ENCODE data around the gene CAMK1D.
"Not testable (repeated sequence)": the region's sequence is repeated elsewhere in the genome, so short reads cannot be mapped to it uniquely, and the experiment has no call there.

CAMK1D gene

DNA sequence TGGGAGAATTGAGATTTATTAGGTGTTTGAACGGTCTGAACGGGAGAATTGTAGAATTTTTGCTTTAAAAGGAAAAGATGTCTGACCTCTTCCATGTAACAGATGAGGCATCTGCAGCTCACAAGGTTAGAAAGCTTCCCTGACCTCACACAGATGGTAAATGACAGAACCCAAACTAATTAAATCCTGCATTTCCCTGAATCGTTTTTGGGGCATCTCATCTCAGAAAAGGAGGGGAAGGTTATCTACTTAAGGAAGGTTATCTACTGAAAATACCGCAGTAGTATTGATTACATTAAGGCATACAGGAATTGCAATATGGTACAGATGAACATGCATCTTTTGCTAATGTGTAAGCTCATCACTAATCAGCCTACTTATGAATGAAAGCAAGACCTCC is 373.9 kb downstream of the CAMK1D start:
- DNase-seq (ENCODE audit: low read depth): no peak

DNA sequence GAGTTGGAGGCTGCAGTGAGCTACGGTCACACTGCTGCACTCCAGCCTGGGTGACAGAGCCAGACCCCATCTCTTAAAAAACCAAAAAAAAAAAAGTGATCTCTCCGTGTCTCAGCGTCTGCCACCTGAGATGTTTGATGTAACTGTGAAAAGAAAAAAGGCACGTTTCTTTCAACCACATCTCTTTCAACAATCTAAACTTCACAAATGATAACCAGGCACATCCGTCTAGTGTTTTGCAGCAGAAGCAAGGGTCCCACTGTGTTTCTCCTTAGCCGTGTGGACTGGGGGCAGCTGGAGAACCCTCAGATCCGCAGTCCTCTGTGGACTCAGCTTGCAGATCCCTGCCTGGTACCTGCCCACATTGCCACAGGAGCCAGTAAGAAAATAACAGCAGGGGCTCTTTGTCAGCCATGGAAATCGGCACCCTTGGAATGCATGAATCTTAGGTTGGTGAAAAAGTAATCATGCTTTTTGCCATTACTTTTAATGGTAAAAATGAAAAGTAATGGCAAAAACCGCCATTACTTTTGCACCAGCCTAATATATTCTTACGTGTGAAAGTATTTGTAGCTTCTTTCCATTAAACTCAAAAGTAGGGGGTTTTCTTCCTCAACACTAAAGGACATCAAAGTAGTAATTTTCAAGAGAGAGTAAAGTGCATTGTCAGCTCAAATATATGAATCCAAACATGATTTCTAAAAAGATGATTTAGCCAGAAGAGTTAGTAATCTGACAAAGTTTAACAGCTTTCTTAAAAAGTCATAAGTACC is 375.6 kb downstream of the CAMK1D start:
- DNase-seq (ENCODE audit: low read depth): no peak

DNA sequence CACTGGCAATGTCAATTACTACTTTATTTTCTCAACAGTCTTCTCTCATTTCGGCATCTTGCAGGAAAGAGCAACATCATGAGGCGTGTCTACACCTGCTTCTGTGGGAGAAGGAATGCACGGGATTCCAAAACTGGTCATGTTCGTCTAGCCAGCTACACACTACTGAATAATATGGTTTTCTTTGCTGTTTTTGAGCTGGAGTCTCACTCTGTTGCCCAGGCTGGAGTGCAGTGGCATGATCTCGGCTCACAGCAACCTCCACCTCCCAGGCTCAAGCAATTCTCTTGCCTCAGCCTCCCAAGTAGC is 376.2 kb downstream of the CAMK1D start:
- not testable (repeated sequence) for DNase-seq (ENCODE audit: low read depth)

DNA sequence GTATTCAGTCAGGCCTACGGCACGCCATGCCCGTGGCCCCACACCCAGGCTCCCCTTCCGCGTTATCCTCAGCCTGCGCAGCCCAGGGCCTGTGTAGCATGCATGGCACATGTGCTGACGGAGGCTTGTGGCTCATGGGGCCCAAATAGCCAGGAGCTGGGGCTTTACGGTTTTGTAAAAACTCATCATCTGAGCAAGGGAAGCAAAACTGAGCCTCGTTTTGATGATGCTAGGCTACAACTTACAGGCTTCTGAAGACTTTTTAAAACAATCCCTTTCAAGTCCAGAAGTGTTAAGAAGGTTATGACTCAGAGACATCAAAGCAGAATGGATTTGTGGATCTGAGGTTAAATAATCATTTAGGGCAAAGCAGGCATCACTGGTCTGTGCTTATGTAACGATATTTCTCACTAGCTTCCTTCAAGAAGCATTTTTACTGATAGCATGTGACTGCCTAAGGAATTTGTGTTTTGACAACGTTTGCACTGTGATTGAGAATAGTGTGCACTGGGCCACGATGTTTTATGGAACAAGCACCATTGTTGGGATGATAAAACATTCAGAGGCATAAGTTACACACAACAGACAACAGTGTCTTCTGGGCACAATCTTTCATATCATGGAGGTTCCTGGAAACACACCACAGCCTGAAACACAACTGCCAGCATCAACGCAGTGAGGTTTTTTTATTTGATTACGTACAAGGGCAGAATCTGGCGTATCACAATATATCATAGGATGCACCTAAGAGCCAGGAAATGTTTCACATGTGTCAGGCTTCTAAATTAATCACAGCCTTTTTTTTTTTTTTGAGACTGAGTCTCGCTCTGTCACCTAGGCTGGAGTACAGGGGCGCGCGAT is 377.9 kb downstream of the CAMK1D start:
- no peak for DNase-seq (ENCODE audit: low read depth)

DNA sequence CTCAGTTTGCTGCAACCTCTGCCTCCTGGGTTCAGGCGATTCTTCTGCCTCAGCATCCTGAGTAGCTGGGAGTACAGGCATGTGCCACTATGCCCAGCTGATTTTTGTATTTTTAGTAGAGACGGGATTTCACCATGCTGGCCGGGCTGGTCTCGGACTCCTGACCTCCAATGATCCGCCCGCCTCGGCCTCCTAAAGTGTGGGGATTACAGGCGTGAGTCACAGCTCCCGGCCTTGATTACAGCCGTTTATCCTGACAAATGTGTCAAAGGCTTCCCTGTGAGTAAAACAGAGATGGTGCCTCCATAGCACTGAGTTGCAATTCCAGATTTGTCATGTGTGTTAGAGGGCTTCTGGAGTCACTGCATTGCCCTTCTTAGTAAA is 378.5 kb downstream of the CAMK1D start:
- DNase-seq (ENCODE audit: low read depth): no peak

DNA sequence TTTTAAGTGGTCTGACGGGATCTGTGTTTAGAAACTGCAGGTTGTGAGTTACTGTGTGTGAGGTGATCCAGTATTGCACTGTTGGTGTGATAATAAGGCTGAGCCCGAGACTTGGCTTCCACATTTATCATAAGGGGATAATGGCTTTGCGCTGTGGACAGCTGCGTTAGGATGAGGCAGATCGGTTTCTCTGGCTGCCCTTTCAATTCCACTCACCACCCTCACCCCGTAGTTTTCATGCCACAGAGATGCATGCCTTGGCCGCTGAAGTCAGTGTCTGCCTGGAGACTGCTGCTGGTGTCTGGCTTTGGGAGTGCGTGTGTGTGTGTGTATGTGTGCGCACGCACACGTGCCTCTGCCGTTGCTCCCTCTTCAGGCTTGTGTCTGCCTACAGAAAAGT is 379.1 kb downstream of the CAMK1D start:
- no peak for DNase-seq (ENCODE audit: low read depth)

DNA sequence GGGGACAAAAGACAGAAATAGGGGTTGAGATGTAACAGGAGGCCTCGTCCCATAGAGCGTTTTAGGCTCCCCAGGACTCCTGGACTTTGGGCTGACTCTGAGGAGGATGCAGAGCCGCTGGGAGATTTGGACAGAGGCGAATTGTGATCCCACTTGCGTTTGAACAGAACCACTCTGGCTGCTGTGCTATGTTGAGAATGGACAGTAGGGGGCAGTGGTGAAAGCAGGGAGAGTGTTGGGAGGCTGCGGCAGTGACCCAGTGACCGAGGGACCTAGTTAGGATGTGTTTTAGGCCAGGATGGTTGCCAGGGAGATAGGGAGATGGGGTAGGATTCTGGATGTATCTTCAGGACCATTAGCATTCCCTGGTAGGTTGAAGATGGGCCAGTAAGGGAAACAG is 380.5 kb downstream of the CAMK1D start:
- DNase-seq (ENCODE audit: low read depth): no peak

DNA sequence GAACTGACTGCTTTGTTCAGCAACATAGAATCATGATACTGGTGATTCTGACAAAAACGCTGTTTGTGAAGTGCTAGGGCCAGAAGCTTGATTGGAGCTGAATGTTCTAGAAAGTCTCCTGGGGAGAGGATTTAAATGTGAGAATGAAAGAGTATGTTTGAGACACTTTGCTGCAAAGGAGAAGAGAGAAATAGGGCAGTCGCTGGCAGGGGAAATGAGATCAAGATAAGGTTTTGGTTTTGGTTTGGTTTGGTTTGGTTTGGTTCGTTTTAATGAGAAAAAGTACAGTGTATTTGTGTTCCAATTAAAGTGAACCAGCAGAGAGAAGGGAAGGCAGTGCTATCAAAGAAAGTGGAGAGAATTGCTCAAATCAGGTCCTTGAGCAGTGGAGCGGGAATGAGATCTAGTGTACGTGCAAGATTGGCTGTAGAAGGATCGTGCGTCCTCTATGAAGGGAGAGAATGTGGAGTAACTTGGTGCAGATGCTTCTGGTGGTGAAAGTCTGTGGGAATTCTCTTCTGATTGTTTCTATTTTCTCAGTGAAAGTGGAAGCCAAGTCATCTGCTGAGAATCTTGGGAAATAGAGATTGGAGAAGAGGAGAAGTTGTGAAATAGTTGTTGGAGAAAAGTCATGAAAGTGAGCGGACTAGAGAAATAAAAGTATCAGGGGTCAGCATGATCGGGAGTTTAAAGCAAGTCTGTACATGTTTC is 381.6 kb downstream of the CAMK1D start:
- DNase-seq (ENCODE audit: low read depth): no peak

DNA sequence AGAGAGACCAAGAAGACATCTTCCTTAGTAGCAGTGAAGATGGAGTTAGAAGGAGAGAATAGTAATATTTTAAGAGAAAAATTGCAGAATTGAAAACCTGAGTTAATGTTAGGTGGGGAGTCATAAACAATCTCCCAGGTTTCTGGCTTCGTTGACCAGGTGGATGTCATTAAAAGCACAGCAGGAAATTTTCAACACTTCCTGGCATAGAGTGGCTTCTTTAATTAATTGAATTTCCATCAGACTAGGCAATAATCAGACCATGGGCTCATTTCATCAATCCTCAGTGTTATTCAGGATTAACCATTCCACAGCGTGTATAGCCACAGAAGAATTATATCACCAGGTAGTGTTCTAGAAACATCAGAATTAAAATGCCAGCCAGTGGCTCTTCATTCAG is 383.9 kb downstream of the CAMK1D start:
- no peak for DNase-seq (ENCODE audit: low read depth)

DNA sequence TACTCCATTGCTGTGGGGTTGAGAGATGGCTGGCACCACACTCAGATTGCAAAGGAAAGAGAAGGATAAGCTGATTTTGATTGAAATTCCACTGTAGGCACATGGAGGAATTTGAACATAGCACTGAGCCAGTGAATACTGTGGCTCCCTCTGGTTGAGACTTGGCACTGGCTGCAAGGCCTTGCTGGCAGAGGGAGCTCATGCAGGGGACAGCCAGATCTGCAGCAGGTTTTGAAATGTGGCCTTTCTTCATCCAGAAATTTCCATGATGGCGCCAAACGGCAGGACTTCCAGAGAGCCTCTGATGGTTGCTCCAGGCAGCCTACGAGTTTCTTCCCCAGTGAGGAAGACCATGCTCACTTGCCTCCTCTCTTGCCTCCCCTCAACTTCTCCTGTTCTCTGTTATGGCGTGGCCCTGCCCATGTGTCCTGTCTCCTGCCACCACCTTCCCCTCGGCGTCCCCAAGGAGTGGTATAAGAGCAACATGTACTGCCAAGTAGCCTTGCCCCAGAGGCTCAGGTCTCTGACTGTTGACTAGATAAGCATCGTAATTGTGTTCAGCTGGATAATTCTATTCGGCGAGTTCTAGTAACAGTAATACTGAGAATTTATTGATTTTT is 386.6 kb downstream of the CAMK1D start:
- no peak for DNase-seq (ENCODE audit: low read depth)

DNA sequence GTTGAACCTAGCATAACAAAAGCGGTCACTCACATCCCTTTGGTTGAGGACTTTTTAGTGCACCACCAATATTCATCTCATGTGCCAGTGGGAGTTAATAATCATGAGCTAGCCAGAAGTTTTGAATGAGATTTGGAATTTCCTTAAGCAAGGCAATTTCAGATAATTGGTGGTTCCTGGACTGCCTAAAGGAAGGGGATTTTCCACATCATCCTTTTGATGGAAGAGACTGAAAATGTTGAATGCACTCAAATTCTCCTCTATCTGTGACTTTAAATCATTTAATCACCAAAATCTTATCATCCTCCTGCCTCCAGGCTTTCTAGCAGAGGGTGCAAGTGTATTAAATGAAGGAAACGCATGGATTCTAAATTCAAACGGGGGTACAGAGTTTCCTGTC is 391.5 kb downstream of the CAMK1D start:
- DNase-seq (ENCODE audit: low read depth): no peak

DNA sequence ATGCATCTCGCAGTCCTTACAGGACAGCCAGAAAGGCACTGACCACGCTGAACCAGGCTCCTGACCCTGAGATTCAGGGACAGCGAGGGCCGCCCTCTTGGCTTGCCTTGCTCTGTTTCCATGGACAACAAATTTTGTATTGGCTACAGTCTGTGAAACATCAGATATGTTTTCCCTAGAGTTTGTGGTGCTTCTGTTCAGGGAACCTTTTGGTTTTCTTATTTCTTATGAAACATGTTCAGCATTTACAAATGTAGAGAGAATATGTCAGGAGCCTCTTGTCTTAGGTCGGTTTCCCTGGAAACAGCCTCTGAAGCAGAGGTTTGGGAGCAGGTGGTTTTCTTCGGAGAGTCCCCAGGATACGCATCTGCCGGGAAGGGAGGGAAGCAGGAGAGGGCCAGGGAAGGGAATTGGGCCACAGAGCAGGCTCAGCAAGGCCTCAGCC is 392.0 kb downstream of the CAMK1D start:
- no peak for DNase-seq (ENCODE audit: low read depth)

DNA sequence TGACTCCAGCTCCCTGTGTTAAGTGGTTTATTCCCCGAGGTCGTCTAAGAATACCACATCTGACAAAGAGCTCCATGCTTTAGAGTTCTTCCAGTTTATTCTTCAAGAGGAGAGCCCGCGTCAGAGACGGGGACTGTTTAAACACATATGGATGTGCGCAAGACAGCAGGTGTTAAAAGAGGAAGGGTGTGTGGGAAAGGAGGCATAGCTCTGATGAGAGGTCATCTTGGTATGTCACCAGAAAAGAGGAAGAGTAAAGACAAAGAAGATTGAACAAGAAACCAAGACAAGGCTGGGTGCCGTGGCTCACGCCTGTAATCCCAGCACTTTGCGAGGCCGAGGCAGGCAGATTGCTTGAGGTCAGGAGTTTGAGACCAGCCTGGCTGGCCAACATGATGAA is 393.4 kb downstream of the CAMK1D start:
- DNase-seq (ENCODE audit: low read depth): no peak

DNA sequence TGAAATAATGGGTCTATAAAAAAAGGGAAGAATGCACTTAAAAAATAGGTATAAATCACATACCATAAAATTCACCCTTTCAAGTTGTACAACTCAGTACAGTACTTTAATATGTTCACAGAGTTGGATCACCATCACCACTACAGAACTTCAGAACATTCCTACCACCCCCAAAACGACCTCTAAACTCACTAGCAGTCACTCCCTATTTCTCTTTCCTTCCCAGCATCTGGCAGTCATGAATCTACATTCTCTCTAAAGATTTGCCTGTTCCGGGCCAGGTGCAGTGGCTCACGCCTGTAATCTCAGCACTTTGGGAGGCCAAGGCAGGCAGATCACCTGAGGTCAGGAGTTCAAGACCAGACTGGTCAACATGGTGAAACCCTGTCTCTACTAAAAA is 394.1 kb downstream of the CAMK1D start:
- not testable (repeated sequence) for DNase-seq (ENCODE audit: low read depth)

DNA sequence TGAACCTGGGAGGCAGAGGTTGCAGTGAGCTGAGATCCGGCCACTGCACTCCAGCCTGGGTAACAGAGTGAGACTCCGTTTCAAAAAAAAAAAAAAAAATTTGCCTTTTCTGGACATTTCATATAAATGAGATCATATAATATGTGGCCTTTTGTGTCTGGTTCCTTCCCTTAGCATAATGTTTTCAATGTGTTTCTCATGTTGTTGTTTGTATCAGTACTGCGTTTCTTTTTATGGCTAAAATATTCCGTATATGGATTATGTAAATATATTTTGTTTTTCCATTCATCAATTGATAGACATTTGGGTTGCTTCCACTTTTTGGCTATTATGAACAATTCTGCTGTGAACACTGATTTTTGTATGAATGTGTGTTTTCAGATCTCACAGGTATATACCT is 394.6 kb downstream of the CAMK1D start:
- DNase-seq (ENCODE audit: low read depth): no peak

DNA sequence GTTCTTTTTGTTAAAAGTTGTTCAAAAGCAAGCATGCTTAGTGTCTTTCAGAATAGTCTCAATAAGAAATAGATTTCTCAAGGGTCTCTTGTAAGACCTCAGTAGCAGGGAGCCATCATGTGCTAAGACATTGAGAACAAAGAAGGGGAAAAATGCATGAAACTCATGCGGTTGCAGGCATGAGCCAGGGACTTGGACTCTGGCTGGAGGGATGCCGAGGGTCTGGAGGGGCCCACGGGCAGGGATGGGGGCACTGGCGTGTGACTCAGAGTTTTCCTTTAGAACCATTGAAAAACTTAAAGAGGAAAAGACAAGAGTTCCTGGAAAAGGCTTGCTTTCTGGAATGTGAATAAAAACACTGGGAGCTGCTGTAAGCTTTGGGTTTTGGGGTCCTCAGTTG is 398.8 kb downstream of the CAMK1D start:
- DNase-seq (ENCODE audit: low read depth): no peak

DNA sequence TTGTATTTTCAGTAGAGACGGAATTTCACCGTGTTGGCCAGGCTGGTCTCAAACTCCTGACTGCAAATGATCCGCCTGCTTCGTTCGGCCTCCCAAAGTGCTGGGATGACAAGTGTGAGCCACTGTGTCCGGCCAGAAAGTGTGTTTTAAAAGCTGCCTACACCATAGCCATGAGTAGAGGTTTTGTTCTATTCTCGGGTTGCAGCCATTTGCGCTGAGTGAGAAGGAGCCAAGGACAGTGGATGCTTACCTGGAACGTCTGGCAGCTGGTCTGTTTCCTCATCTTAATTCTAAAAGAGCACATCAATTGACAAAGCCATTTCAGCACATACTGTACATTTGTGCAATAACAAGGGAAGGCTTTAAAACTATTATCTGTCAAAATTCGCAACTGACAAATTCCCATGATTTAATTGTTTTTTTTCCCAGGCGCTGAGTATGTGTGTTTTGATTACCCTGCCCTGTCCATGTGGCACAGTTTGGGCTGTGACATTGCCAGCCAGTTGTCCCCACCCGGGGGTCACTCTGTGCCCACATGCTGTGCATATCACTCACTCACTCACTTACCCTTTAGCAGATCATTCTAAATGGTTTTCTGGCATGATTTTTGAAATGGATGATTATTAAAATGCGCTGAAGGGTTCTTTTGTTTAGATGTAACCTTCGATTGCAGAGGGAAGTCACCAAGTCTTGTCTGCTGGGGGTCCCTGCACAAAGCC is 400.6 kb downstream of the CAMK1D start:
- no peak for DNase-seq (ENCODE audit: low read depth)

DNA sequence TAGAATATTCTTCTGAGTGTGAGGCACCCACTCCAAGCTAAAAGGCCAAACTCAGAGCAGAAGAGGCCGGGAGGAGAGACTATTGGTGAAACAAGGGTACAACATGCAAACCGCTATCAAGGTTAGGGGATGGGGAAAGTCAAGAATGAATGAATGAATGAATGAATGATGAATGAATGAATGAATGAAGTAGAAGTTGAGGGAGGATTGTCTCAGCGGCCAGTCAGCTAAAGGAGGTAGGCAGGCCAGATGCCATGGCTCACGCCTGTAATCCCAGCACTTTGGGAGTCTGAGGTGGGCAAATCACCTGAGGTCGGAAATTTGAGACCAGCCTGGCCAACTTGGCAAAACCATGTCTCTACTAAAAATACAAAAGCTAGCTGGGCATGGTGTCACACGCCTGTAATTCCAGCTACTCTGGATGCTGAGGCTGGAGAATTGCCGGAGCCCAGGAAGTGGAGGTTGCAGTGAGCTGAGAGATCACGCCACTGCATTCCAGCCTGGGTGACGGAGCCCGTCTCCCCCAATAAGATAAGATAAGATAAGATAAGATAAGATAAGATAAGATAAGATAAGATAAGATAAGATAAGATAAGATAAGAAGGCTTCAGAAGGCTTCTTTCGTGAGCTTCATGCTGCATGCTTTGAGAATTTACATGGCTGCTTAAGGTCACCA is 401.3 kb downstream of the CAMK1D start:
- DNase-seq (ENCODE audit: low read depth): no peak

DNA sequence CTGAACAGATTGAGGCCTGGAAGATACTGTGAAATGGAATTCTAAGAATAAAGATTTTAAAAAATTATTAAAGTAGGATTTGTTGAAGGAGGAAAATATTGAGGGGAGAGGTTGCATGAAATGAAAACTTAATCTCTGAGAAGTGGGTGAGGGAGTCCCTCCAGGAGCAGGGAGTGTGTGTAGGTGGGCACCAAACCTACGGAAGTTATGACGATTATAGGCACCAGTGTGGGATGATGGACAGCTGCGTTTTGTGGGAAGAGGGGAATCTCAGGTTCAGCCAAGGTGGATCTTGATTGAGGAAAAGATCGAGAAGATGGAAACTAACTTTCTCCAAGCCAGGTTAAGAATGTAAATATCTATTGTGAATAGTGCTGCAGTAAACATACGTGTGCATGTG is 405.7 kb downstream of the CAMK1D start:
- no peak for DNase-seq (ENCODE audit: low read depth)

DNA sequence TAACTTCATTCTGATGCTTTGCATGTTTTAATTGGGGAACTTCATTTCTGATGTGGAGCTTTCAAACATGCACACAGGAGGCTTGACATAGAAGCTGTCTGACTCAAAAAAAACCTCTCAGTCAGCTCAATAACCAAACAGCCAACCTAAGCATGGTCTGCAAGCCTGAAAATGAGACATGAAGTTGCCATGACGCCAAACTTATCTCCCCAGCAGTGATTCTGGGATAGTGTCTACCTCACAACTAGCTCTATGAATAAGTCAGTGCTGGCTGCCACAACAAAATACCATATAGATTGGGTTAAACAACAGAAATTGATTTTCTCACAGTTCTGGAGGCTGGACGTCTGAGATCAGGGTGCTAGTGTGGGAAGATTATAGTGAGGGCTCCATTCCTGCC is 408.0 kb downstream of the CAMK1D start:
- DNase-seq (ENCODE audit: low read depth): no peak

DNA sequence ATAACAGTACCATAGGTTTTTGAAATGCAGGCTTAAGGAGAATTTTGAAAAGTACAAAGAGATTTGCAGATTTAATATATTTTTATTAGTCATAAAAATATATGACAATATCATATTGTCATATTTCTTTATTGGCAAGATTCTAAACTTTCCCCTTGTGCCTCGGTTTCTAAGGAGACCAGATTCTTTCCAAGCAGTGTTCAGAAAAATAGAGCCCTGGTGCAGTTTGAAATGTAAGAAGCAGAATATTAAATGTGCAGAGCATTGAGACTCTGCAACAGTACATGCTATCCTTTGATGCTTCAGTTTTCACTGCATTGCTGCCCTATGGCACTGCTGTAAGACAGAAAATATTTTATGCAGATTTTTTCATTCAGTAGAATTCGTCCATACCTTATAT is 408.9 kb downstream of the CAMK1D start:
- no peak for DNase-seq (ENCODE audit: low read depth)

Data from T follicular helper cell (primary cell).